GM12874 (cell line): Measurements from ENCODE around the gene PHLPP2.

Experiments used
- CTCF ChIP-seq: IDR thresholded peaks from 2 replicates; pipeline ENCODE4 v1.5.1; 2011; ENCODE audit warnings: low read depth, mild to moderate bottlenecking, control low read depth, low read length, moderate library complexity; ENCODE audit not compliant: insufficient read depth

Gene PHLPP2

DNA sequence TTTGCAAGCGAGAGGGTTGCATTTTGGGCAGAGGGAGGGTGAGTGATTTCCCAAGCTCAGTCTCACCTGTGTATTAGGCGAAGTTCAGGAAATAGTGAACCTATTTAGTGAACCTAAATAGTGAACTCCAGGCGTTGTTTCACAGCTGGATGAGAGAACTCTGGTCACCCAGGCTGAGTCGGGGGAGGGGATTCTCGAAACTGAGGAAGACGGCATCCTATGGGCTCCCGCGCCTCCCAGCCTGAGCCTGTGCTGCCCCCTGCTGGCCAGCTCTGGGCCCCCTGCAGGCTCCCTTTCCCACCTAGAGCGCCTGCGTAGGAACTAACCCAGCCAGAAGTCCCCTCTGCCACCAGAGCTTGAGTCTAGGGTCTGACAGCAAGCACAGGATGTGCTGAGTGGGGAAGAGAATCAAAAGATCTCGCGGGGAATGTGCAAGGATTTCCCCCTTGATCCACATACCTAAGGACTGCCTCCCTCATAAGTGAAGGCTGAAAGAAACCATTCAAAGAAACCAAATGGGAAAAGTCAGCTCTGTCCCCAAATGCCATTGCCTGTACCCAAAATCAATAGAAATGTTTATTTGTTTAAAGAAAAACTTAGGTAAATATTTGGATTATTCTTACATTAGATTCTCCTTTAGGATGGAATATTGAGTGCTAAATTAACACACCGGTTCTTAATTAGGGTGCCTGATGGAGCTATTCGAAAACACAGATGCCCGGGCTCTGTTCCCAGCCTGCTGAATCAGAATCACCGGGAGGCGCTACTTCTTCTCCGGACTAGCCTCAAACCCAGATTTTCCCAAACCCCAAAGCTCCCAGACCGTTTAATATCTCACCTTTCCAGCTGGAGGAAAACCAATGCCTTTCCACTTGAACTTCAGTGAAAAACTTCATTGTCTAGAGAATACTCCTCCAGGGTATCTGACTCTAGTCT is 113.3 kb downstream of the PHLPP2 start:
- peak; percentile 96 for TF ChIP-seq CTCF

- no peak for TF ChIP-seq CTCF
Measured at GRCh38 chr16:71610447-71610846, 114.1 kb downstream of the PHLPP2 start.

GRCh38 chr16:71609066-71609465 is 115.4 kb downstream of the PHLPP2 start:
- no peak for TF ChIP-seq CTCF

GRCh38 chr16:71600822-71601221 is 123.7 kb downstream of the PHLPP2 start:
- no peak for TF ChIP-seq CTCF
